Jurkat, Clone E6-1 (cell line): ENCODE measurements around the gene SRCIN1.

Experiments used
- DNase-seq: peaks from one replicate; pipeline ENCODE4 v3.0.0-alpha.2; 2011; ENCODE audit warnings: low read depth, low spot score
- H3K4me3 ChIP-seq: 2 replicates; pipeline ENCODE4 v1.5.1; 2011; ENCODE audit warnings: mild to moderate bottlenecking, low read length, control low read depth, moderate library complexity

SRCIN1 gene

DNA sequence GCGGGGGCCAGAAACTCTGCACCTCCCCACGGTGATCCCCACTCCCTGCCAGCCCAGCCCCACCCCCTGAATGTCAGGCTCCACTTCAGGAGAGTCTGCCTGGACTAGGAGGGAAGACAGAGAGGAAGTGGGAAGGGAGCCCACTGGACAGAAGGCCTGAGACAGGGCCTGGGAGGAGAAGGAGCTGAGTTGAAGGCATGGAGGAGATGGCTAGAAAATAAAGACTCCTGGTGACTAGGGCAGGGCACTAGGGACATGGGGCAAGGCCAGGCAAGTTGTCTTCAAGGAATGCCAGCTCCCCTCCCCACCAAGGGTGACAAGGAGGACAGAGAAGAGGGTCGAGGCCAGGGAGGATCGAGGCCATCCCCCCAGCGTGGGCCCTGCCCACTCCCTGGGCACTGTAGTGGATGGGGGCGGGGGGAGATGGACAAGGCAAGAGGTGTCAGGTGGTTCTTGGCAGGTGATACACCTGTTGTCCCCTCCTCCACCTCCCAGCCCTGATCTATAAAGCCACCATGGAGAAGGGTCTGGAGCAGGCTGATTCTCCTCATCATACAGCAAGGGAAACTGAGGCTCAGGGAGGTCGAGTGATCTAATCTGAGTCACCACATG lies 19.7 kb downstream of the SRCIN1 start:
- no peak for DNase-seq
- H3K4me3 ChIP-seq, result no peak overlapping the region

DNA sequence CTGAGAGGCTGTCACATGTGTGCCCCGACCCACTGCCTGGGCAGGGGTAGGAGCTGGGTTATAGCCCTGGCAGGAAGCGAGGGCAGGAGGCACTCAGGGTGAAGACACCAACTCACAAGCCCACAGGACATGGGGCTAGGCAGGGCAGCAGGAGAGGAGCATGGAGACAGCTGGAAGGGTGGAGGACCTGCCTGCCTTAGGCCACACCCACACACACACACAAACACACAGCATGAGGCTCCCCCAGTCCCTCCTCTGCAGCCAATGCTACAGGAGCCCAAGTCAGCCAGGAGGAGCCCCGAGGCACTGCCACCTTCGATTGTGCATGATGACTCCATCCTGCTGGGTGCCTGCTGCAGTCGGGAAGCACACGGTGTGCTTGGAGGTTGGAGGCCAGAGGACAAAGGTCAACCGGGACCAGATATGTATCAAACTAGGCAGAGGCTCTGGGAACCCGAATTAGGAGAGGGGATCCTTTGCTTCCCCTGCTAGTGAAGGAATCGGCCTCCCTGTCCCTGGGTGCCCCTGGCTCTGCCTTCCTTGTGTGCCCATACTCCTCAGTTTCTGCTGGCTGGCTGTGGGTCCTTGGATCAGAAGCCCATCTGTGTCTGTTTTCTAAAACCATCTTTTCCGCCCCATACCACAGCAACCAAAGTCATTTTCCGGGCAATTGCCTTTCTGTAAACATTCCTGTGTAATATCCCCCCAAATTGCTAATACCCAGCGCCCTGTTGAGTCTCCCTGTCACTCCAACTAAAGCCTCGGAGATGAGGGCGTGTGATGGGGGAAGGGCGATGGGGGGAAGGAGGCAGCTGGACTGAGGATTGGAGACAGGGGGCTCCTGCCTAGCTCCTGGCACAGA lies 20.5 kb downstream of the SRCIN1 start:
- H3K4me3 ChIP-seq, result no peak overlapping the region
- no peak for DNase-seq

DNA sequence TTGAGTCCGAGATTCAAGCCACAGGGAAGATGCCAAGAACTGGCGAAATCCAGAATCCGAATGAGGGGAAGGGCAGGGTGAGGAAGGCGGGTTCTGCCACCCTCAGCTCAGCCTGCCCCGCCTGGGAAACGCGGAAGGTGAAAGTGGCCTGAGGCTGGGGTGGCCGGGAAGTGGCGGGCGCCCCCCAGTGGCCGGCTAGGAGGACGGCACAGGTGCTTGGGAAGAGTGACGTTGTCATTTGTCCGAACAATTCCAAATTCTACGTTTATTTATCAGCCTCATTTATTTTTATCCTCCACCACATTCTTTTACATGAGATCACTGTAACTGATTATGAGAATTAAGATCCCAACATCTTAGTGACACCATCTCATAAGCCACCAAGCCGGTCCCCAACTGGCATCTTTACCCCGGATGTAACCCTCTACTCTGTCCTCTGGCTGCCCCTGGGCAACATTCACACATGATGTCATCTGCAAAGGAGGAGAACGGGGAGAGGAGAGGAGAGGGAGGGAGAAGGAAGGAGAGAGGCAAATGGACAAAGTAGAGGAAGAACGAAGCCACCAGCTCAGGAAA lies 21.3 kb downstream of the SRCIN1 start:
- H3K4me3 ChIP-seq, result 0 out of 2 replicates have a peak overlapping the region, but pooled peaks have one; percentile 1
- no peak for DNase-seq

DNA sequence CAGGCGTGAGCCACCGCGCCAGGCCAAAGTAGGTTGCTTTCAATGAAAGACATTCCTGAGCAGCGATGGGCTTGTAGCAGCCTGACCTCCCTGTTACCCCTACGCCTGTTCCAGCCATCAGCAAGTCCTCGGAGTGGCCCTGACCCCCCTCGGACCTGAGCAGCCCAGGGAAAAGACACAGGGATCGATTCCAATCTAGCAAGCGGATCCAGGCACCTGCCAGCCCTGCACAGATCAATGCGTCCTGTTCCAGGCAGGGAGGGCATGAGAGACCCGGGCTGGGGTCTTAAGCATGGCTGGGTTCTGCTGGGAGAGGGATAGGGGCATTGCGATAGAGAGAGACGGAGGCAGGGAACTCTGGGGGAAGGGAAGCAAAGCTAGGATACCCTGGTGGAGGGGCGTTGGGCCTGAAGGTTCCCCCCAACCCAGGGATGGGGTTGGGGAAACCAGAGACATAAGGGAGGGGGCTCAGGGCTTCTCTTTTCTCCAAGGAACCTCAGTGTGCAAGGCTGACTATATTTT lies 21.9 kb downstream of the SRCIN1 start:
- 0 out of 2 replicates have a peak overlapping the region, but pooled peaks have one; percentile 1 for H3K4me3 ChIP-seq
- no peak for DNase-seq

DNA sequence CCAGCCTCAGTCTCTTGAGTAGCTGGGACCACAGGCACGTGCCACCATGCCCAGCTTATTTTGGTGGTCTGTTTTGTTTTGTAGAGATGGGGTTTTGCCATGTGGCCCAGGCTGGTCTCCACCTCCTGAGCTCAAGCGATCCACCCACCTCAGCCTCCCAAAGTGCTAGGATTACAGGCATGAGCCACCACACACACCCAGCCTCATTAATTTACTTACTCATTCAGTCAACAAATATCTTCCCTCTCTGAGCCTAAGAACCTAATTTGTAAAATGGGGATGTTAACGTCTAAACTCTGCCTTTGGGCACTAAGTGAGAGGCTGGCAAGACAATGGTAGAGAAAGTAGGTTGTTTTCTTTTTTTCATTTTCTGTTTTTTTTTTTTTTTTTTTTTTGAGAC lies 22.6 kb downstream of the SRCIN1 start:
- no peak overlapping the region for H3K4me3 ChIP-seq
- DNase-seq, result no peak

DNA sequence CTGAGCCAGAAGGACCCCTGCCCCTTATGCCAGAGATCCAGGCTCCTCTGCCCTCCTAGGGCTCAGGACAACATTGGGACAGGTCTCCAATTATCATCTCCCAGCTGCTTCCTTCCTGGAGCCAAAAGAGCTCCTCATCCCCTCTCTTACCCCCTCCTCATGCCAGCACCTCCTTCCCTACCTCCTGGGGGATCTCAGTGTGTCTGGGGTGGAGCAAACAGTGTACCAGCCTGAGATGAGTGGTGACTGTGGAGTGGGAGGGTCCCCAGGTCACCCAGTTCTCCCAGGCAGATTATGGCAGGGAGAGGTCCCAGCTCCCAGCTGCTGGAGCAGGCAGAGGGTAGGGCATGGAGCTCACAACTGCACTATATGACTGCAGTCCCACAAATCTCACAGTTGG lies 23.7 kb downstream of the SRCIN1 start:
- H3K4me3 ChIP-seq, result no peak overlapping the region
- no peak for DNase-seq

DNA sequence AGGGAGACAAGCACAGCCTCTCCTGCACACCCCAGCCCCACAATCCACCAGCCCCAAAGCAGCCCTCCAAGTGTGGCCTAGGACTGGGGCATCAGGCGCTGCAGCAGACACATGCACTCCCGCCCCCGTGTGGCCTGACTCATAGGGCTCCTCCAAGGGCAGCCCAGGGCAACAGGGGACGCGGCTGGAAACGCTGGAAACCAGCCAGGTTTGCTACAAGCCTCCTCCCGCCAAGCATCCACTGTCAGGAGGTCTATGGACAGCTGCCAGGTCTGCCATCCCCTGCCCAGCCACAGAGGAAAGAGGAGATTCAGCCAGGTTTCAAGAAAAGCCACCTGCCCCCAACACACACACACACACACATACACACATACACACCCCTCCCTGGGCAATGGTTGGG lies 25.8 kb downstream of the SRCIN1 start:
- H3K4me3 ChIP-seq, result no peak overlapping the region
- DNase-seq, result no peak

DNA sequence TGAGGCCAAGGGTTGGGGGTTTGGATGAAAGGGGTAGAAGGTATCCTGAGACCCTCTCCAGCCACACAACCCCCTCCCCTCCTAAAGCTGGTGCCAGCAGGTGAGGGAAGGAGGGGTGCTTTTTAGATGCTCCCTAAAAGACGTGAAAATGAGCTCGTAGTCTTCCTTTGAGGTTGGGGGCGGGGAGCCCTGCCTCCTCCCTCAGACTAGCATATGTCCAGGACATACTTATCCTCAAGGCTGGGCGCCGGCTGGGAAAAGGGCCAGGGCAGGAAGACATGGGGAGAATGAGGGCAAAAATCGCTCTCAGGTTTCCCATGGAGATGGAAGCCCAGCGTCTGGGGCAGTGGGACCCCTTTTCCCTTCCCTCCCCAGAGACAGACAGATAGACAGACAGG lies 26.7 kb downstream of the SRCIN1 start:
- DNase-seq, result no peak
- H3K4me3 ChIP-seq, result no peak overlapping the region

DNA sequence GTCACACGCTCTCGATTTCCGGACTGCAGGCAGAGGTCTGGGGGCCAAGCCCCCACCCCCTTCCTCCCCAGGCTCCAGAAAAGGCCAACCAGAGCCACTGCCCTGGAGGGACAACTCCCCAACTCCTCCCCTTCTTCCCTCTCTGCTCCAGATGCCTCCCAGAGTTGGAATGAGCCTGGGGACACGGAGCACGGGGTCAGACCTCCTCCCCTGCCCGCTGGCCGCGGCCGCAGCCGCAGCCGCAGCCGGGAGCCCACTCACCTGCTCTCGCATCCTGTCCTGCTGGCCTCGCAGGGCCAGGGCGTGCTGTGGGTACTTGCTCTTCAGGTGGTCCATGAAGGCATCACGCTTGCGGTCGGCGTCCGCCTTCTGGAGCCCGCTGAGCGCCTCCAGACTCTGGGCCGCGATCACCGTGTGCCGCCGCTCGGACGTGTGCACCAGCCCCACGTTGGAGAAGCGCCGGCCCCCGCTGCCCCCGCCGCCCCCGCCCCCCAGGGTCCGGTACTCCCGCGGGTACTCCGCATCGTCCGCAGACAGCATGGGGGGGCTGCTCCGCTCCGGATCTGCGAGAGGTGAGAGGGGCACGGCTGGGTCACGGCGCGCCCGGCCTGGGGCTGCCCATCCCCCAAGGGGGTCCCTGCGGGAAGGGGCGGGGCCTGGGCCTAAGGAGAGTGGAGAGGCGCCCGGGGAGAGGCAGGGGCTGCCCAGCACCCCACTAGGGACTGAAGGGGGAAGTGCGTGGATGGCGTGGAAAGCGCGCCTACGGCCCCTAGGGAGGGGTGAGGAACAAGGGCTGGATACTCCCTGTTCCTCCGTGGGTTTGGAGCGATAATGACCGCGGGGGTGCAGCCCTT lies 27.3 kb downstream of the SRCIN1 start:
- DNase-seq, result no peak
- no peak overlapping the region for H3K4me3 ChIP-seq

DNA sequence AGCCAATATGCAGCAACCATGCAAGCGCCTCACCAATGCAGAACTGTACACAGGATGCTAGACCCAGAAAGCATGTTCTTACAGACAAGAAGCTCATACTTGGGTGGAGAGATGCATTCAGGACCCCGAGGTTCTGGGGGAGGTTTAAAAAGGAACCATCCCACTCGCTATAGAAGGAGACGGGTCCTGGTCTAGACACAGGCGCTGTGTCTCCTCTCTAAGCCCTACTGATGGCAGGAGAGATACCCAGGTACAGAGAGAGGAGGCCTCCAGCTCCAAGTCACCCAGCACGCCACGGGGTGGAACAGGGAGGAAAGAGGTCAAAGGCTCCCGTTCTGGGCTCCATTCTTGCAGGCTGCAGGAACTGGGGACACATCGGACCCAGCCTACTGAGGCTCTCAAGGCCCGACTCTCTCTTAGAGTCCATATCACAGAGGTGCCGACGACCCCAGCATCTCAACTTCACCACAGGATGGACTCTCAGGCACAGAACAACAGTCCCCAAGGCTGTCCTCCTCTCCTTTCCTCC lies 28.0 kb downstream of the SRCIN1 start:
- no peak for DNase-seq
- no peak overlapping the region for H3K4me3 ChIP-seq

DNA sequence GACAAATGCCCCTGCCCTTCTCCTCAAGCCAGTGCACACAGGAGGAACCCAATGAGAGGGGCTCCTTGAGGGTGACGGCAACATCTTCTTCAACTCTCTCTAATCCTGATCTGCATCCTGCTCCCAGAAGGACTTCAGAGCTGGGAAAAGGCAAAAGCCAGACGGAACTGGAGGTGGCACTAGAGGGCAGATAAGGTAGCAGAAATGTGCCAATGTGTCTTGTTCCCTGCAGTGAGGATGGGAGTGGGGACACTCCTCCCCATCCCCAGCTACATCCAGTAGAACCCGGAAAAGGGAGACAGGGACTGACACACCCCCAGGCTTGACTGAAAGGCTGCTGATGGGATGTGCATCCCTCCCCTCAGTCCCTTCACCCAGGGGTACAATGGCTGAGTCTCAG lies 28.5 kb downstream of the SRCIN1 start:
- no peak for DNase-seq

DNA sequence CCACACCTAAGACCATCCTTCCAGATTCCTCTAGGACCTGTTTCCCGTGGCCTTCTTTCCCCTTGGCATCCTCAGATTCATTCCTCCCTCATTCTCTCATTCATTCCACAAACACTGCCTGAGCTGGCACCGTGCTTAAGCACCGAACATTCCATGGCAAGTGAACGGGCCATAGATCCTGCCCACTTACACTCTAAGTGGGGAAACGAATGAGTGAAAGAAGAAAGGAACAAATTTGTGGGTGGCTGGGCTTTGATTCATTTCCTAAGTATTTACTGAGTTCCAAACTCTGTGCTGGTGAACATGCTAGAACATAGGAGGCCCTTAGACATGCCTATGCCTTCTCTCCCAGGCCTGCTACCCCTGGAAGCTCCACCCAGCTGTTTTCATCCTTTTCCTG lies 30.0 kb downstream of the SRCIN1 start:
- H3K4me3 ChIP-seq, result no peak overlapping the region
- no peak for DNase-seq

More for the DNA sequence above, 28.5 kb downstream of the SRCIN1 start:
- no peak overlapping the region for H3K4me3 ChIP-seq

DNA sequence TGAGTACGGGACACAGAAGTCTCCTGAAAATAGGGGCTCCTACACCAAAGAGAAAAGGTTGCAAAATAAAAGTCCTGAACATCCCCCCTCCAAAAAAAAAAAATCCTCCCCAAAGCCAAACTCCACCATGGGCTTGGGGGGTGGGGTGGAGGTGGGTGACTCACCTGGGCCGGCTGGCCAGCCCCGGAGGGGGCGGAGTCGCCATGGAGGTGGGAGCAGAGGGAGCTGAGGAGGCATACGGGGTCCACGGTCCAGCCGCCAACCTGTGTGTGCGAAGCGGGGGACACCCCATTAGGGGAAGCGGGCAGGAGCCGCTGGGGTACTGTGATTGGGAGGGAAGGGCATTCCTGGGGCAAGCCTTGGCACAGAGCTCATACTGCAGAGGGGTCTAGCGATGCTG lies 31.0 kb downstream of the SRCIN1 start:
- DNase-seq, result no peak
- no peak overlapping the region for H3K4me3 ChIP-seq

DNA sequence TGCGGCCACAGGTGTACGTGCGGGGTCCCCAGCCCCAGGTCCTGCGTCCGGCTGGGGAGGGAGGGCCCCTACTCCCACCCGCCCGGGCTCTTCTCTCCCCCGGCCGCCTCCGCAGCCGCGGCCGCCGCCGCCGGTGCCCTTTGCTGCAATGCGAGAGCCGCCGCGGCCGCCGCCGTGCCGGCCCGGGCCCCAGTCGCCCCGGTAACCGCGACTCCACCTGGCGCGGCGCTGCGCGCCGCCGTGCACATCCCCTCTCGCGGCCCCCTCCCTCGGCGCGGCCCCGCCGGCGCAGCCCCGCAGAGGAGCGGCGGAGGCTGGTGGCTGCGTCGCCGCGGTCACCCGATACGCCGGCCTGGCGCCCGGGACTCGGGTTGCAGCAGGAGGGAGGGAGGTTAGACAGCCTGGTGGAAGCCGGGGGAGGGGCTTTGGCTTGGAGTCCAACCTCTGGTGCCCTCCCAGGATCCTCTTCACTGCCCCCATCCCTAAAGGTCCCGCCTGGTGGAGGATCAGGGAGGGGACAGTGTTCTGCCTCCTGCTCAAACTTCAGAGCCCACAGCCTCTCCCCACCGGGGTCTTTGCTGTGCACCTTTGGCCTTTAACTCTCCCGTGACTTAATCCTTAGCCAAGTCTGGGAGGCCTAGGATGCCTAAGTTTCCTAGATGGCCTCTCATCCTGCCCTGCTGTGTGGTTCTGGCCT lies 32.9 kb downstream of the SRCIN1 start:
- no peak overlapping the region for H3K4me3 ChIP-seq
- no peak for DNase-seq

DNA sequence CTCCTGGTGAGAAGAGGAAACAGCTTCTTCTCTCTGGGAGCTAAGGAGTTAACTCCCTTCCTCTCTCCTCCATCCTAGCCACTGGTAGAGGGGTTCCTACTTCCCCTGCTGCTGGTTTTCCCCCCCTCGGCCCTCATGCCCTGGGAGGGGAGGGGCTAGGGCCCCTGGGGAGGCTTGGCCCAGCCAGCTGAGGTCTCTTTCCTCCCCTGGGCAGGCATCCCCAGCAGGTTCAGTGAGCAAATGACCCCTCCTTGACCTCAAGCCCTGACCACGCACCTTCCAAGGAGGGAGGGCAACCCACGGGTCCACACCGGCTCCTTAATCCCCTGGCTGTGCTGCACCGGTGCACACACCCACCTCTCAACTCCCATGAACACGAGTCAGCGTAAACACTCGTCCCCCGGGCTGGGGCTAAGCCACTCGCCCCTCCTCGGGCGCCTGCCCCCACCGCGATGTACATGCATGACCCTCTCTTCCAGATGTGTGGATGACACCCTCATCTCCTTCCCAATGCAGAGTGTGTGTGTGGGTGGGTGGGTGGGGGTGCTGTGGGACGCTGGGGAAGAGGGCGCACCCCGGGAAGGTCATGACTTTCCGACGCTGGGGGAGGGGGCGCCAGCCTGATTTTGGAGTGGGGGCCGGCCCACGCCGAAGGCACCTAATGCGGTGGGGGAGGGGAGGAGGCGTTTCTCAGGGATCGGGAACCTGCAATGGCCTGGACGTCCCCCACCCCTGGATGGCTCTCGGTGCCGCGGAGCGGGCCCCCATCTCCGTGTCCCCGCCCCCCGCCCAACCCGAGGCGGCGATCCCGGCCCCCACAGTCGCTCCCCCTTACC lies 33.7 kb downstream of the SRCIN1 start:
- no peak for DNase-seq
- no peak overlapping the region for H3K4me3 ChIP-seq

DNA sequence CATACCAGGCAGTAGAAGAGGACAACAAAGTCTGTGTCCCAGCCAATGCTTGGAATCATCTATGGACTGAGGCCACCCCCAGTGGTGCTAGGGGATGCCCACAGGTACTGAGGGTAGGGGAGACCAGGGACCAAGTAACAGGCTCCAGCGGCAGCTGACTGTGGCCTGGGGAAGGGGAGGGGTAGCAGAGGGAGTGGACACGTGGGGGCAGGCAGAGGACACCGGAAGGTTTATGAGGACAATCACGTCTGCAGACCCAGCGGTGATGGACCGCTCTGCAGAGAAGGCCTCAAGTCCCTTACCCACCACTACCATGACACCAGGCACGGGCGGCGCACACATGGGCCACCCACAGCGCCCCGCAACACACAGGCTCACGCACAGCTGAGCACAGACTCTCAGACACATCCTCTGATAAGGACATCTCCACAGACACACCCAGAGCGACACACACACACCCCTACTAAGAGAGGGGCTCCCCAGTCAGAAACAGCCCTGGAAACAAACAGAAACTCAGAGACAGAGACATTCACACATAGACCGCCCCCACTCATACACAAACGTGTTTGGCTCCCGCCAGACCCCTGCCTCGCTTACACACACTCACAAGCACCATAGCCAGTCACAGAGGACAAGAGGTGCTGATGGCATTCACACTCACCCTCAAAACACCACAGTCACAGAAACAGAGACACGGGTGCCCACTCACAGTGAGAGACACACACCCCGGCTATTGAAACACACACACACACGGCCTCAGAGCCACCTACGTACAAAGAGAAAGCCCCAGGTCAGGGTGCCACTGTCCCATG lies 35.8 kb downstream of the SRCIN1 start:
- no peak overlapping the region for H3K4me3 ChIP-seq
- DNase-seq, result no peak
